Stimulated activated CD4-positive, alpha-beta T cell treated with anti-CD3 and anti-CD28 coated beads, Interleukin-4, amount 100 ng/mL, for 48 hours (primary cell): ENCODE results near the gene RYR1.
"Not testable (repeated sequence)": the region's sequence is repeated elsewhere in the genome, so short reads cannot be mapped to it uniquely, and the experiment has no call there.

ENCODE experiments used
- DNase-seq, 2 donors: peaks; one replicate each; pipeline ENCODE4 v3.0.0-alpha.2; 2020; ENCODE audit warnings: low read depth in 2 of 2

RYR1 gene

GRCh38 chr19:38616265-38616664 lies 182.8 kb downstream of the RYR1 start:
- no peak for DNase-seq

DNA sequence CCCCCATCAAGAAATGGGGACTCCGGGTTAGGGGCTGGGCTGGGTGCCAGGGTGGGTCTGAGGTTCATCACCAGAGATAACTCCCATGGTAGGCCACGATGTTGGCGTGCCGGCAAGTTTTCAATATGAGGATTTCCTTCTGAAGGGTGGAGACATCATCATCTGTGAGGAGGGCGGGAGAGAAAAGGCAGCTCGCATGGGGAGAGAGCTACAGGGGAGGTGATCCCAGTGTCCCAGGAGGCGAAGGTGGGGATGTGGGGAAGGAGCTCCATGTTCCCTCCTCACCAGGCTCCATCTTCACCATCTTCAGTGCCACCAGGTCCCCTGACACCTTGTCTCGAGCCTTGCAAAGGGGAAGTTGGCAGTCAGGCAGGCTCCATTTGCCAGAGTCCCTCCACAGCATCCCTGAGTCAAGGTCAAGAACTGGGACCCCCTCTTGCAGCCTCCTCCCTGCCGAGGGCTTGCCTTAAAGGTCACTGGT lies 183.8 kb downstream of the RYR1 start:
- DNase-seq, result peak in 1 of 2 donors; percentile 5

DNA sequence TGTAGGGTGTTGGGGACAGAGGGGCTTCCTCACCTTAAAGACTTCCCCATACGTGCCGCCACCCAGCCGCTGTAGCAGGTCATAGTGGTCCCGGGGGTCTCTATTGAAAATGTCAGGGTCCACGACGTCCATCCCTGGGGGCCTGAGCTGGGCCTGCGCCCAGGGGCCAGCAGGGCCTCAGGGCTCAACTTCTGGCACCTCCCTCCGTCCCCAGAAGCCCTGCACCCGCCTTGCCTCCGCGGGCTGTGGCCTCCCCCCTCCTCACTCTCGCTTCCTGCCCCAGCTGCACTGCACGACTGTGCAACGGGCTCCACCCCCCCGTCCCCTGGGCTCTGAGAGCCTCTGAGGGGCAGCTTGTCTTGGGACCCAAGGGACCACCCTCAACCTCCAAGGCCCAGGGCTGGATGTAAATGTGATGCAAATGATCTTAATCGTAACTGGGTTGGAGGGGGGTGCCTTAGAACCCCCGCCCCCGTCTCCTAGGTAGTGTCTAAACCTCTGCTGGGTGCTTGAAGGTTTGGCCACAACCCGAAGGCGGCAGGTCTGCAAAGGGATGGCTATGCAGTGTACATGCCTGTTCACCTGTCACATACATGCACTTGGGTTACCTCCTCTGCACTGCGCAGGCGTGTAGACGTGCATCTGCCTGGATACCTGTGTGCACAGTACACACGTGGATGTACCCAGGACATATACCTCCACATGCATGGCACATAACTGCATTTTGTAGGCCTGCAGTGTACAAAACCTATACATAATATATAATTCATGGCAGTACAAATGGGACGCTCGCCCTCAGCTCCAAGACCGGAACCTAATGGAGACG lies 184.5 kb downstream of the RYR1 start, which contains the start of gene MAP4K1:
Gene MAP4K1, minus strand, starts transcription at position 190 of the 826 bp plus-strand sequence. Its CDS starts 58 bp downstream, at position 132.
- peak; percentile 54 to 69 for DNase-seq

DNA sequence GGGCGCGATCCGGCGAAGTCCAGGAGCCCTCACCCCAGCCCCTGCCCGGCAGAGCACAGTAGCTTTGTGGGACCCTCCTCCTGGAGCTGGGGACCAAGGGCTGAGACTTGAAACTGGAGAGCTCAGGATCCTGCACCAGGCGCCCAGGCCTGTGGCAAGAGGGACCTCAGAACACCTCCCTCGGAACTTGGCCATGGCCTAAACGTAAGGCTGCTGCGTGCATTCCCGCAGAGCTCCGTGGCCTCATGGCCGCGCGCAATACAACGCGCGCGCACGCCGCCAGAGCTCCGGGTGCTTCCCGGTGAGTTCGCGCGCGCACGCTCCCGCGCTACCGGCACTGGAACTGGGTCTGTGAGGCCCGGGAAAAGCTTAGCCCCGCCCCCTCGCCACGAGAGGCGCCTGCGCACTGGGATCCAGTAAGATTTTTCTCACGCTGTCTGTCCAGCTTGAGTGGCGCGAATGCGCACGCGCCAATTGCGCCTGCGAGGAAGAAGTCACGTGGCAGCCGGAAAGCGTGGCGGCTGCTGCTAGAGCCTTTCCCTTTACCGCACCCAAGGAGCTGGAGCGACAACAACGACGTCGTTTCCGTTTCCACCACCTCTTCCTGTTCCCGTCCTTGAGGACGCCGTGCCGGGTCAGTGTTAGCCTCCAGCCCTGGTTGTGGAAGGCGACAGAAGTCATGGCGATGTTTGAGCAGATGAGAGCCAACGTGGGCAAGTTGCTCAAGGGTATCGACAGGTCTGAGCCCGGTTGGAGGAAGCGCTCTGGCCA lies 185.3 kb downstream of the RYR1 start, which contains the start of gene EIF3K:
Gene EIF3K, plus strand, starts transcription at position 599 of the 771 bp plus-strand sequence. Its CDS starts 81 bp downstream, at position 680.
- DNase-seq, result peak; percentile 96 to 97

- no peak for DNase-seq
These were observed 186.1 kb downstream of the RYR1 start for GRCh38 chr19:38619361-38620174.

GRCh38 chr19:38624822-38625221 lies 191.3 kb downstream of the RYR1 start:
- no peak for DNase-seq

DNA sequence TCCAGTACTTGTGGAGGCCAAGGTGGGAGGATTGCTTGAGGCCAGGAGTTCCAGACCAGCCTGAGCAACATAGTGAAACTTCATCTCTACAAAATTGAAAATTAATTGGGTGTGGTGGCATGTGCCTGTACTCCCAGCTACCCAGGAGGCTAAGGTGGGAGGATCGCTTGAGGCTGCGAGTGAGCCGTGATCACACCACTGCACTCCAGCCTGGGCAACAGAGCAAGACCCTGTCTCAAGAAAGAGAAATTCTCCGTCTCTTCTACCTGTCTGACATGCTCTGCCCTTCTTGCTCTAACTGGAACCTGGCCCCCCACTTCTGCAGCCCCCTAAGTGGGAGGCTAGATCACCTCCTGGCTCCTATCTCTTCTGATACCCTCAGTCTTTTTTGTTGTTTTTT lies 192.9 kb downstream of the RYR1 start:
- DNase-seq, result no peak

DNA sequence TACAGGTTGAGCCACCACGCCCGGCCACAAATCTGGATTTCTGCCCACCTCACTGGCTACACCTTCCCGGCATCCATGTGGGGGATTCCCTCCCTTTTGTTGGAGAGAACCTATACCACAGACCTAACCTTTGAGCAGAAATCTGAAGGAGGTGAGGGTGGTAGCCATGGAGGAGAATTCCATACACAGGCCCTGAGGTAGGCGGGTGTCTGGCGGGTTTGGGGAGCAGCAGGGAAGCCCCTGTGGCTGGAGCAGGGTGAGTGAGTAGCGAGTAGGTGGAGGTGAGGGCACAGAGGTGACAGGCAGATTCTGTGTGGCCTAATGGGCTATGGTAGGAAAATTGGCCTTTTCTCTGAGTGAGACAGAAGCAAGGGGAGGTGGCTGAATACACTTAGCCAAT lies 196.1 kb downstream of the RYR1 start:
- no peak for DNase-seq

DNA sequence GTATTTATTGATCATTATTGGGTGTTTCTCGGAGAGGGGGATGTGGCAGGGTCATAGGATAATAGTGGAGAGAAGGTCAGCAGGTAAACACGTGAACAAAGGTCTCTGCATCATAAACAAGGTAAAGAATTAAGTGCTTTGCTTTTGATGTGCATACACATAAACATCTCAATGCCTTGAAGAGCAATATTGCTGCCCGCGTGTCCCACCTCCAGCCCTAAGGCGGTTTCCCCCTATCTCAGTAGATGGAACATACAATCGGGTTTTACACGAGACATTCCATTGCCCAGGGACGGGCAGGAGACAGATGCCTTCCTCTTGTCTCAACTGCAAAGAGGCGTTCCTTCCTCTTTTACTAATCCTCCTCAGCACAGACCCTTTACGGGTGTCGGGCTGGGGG lies 197.8 kb downstream of the RYR1 start:
- DNase-seq, result not testable (repeated sequence)

GRCh38 chr19:38631811-38632475 lies 198.5 kb downstream of the RYR1 start:
- DNase-seq, result not testable (repeated sequence)

GRCh38 chr19:38632476-38633213 lies 199.2 kb downstream of the RYR1 start:
- DNase-seq, result no peak

GRCh38 chr19:38634757-38635482 lies 201.4 kb downstream of the RYR1 start:
- DNase-seq, result peak; percentile 48 to 72

DNA sequence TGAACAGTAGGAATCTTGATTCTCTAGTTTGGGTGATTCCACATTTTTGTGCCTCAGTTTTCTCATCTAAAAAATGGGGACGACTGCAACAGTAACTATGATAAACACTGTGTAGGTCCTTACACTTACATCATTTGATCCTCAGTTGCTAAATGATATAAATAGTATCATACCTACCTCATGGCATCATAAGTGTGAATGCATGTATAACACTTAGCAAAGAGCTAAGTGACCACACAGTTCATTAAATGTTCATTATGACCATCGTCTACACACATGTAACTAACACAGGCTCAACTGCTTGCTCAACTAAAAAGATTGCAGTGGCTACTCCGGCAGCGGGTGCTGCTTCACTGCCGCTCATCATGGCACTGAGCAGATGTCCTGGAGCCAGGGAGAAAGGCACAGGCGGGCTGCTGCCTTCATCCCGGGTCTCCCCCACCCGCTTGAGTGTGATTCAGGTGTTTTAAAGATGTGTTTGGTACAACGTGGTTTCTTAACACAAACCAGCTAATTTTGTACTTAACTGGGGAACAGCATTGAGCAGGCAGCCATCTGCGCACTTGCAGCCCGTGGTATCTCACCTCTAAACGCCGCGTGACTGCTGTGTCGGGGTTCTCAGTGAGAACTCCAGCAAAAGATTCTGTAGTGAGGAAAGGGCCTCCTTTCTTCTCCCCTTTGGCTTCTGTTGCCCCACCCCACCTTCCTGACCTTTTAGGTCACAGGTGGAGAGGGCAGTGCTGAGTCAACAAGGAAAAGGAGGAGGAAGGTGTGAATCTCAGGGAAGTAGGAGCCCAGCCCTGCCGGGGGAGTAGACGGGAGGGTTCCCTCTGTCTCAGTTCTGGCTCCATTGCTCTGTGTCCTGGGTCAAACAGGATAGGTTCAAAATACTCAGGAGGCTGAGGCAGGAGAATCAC lies 202.2 kb downstream of the RYR1 start:
- no peak for DNase-seq
